Stomach smooth muscle (tissue), 2 donors: ENCODE measurements around the gene SERBP1.

Source experiments
- H3K27ac ChIP-seq: one replicate; pipeline ENCODE4 v1.7.0; 2013; ENCODE audit warnings: mild to moderate bottlenecking, low read length, inconsistent platforms
- H3K27me3 ChIP-seq, 2 donors: one replicate each; pipeline ENCODE4 v1.7.0; 2013; ENCODE audit warnings: low read length in 2 of 2; ENCODE audit not compliant: insufficient read depth in 2 of 2, control insufficient read depth in 1 of 2
- H3K36me3 ChIP-seq, 2 donors: one replicate each; pipeline ENCODE4 v1.7.0; 2013; ENCODE audit warnings: low read length in 2 of 2; ENCODE audit not compliant: control insufficient read depth in 2 of 2, insufficient read depth in 2 of 2
- H3K4me1 ChIP-seq: one replicate; pipeline ENCODE4 v1.7.0; 2013; ENCODE audit warnings: low read length; ENCODE audit not compliant: control insufficient read depth, insufficient read depth
- H3K4me3 ChIP-seq, 2 donors: one replicate each; pipeline ENCODE4 v1.7.0; 2013; ENCODE audit warnings: low read length in 2 of 2
- H3K9ac ChIP-seq, 2 donors: one replicate each; pipeline ENCODE4 v1.7.0; 2013; ENCODE audit warnings: low read length in 2 of 2, mild to moderate bottlenecking in 1 of 2
- H3K9me3 ChIP-seq, 2 donors: one replicate each; pipeline ENCODE4 v1.7.0; 2013; ENCODE audit warnings: low read length in 2 of 2; ENCODE audit not compliant: control insufficient read depth in 2 of 2
- donor health status: healthy.
- donor health status: Pancreatic carcinoma.

SERBP1 gene

DNA sequence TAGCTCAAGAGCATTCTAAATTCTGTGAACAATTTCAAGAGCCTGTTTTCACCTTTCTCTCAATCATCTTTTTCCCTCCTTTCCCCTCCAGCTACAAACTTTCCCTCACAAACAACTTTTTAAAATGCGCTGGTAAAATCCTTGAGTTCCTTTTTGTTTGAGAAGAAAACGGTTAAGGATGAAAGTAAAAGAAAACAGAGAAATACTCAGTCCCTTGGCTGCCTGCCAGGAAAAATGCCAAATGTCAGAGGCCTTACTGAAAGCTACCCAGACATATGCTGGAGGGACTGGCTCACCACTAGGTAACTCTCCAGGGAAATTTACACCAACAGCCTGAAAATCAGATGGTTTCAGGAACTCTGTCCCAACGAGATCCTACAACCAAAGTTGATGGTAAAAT lies 11.0 kb upstream of the SERBP1 start:
- Histone ChIP-seq H3K4me1 (peaks cover 5% of the 10 kb centered on the region), H3K4me3 (no peak overlapping the region), H3K27ac (peak overlapping the region; percentile 41), H3K27me3 (no peaks in the 10 kb centered on the region), H3K9me3 (no peaks in the 10 kb centered on the region), H3K9ac (no peak overlapping the region), H3K36me3 (no peaks in the 10 kb centered on the region)

DNA sequence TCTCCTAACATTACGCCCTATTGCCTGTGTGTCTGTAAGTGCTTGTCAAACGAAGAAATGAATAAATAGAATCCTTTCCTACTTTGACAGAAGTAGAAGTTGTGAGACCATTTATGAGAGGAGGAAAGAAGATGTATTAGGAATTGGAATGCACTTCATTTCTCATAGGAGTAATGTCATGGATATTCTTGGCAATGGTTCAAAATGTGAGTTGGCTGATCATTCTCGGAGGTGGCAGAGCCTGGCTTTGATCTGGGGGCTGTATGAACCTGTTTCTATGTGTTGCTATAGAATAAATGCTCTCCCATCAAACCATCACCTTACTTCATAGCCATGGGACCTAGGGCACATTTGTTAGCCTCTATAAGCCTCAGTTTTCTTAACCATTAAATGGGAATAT lies 10.1 kb upstream of the SERBP1 start:
- Histone ChIP-seq H3K4me3 (no peak overlapping the region), H3K27ac (no peak overlapping the region), H3K9ac (no peak overlapping the region), H3K9me3 (no peaks in the 10 kb centered on the region), H3K4me1 (peaks cover 5% of the 10 kb centered on the region), H3K36me3 (no peaks in the 10 kb centered on the region), H3K27me3 (no peaks in the 10 kb centered on the region)

DNA sequence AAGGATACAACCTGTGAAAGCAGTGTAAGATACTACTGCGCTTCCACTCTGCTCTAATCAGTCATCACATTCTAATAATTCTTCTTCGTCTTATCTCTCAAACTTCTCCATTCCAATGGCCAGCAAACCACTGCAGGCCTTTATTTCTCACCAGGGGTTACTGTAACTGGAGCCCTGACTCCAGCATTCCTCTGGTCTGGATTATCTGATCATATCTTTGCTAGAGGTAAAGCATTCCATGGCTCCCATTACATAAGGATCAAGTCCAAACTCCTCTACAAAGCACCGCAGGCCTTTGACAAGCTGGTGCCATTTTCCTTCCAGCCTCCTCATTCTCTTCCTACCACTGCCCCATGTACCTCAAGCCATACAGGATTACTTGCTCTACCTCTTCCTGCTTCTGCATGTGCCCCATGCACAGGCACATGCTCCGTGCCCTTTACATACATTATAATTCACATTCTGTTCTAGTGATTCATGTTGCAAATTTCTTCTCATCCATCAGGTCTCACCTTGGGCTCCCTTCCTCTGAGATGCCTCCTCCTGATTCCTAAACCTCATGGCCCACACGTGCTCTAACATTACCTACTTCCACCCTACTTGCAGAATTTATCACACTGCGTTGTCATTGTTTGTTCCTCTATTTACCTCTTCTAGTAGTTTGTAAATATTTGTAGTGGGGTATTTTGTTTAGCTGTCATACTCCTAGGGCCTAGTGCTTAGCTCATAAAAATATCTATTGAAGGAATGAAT lies 9.3 kb upstream of the SERBP1 start:
- H3K36me3 ChIP-seq = no peaks in the 10 kb centered on the region
- peaks cover 8% of the 10 kb centered on the region for H3K4me1 ChIP-seq
- H3K27me3 ChIP-seq = no peaks in the 10 kb centered on the region
- no peak overlapping the region for H3K4me3 ChIP-seq
- no peak overlapping the region for H3K9ac ChIP-seq
- H3K27ac ChIP-seq = no peak overlapping the region
- H3K9me3 ChIP-seq = no peaks in the 10 kb centered on the region

DNA sequence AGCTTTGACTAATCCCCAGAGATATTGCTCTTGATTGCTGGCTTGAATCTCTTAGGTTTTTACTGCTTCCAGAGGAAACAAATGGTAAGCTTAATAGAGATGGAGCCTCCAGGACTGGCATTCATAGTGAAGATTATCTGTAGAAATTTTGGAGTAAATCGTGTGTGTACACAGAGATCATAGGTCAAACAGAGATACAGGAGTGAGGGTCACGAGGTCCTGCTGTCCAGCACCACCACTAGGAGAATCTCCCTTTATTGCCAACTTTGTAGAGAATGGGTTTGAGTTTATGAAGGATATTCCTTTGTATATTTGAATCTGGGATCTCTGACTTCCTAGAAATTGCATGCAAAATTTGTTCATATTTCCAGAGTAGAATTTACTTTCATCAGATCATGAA lies 7.8 kb upstream of the SERBP1 start:
- no peaks in the 10 kb centered on the region for H3K9me3 ChIP-seq
- no peaks in the 10 kb centered on the region for H3K36me3 ChIP-seq
- H3K9ac ChIP-seq = no peak overlapping the region
- no peak overlapping the region for H3K4me3 ChIP-seq
- no peaks in the 10 kb centered on the region for H3K27me3 ChIP-seq
- peaks cover 8% of the 10 kb centered on the region for H3K4me1 ChIP-seq
- H3K27ac ChIP-seq = no peak overlapping the region

DNA sequence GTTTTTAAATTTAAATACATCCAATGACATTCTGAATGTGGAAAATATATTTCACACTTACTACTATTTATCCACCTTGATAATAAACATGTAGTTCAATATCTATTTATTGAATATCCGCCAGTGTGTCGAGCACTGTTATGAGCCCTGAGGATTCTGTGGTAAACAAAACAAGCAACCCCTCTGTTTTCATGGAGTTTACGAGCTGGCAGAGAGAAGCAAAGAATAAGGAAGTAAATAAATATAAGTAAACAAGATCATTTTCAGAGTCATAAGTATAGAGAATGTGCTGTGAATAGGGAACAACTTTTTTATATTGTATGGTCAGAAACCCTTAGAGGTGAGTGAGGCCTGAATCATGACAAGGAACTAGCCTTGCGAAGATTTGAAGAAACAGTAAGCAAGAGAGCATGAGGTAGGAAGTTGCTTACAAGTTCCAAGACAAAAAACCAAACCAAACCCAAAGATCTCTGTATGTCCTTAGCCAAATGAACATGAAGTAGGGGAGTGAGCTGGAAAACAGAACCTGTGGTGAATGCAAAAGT lies 6.4 kb upstream of the SERBP1 start:
- H3K4me3 ChIP-seq = no peak overlapping the region
- H3K4me1 ChIP-seq = peaks cover 11% of the 10 kb centered on the region
- H3K27ac ChIP-seq = no peak overlapping the region
- no peak overlapping the region for H3K9ac ChIP-seq
- H3K27me3 ChIP-seq = no peaks in the 10 kb centered on the region
- H3K9me3 ChIP-seq = no peaks in the 10 kb centered on the region
- no peaks in the 10 kb centered on the region for H3K36me3 ChIP-seq

DNA sequence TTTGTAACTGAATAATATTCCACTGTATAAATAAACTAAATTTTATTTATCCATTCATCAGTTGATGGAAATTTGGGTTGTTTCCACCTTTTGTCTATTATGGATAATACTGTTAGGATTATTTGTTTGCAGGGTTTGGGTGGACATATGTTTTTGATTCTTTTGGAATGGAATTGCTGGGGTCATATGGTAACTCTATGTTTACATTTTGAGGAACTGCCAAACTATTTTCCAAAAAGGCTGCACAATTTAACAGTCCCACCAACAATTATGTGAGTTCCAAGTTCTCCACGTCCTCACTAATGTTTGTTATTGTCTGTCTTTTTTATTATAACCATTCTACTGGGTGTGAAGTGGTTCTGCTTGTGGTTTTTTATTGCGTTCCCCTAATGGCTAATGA lies 4.3 kb upstream of the SERBP1 start:
- Histone ChIP-seq H3K4me3 (no peak overlapping the region), H3K27me3 (no peaks in the 10 kb centered on the region), H3K9me3 (no peaks in the 10 kb centered on the region), H3K4me1 (peaks cover 9% of the 10 kb centered on the region), H3K36me3 (no peaks in the 10 kb centered on the region), H3K27ac (no peak overlapping the region), H3K9ac (no peak overlapping the region)

DNA sequence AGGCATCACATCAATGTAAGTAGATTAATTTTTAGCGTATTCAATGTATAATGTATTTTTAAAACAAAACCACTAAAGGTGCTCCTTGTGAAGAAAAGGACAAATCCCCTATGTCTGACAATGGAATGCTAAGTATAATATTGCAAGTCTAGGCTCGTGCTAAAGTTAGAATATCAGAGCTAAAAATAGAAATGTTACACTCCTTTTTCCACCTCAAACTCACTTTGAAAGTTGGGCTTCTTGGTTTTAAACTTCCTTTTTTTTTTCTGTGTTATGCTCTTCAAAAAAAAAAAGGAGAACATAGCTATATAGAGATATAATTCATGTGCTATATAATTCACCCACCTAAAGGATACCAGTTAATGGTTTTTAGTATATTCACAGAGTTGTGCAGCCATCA lies 3.6 kb upstream of the SERBP1 start:
- Histone ChIP-seq H3K9ac (no peak overlapping the region), H3K27ac (no peak overlapping the region), H3K4me1 (peaks cover 9% of the 10 kb centered on the region), H3K27me3 (no peaks in the 10 kb centered on the region), H3K9me3 (no peaks in the 10 kb centered on the region), H3K4me3 (no peak overlapping the region), H3K36me3 (no peaks in the 10 kb centered on the region)

DNA sequence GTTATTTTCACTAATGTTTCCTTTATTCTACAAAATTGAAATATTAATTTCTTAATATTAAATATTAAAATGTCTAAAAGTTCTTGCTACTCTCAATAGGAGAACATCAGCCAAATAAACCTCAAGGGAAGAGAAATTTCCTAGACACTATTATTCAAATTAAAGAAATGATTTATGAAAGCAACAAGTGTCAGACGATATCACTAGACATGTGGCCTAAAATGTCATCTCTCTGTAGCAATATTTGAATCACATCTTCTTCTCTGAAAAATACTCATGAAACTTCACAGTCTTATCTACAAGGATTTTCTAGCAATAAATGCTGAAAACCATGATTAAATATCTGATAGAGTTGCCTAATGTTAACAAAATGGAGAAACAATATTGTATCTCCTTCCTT lies 2.5 kb upstream of the SERBP1 start:
- peaks cover 9% of the 10 kb centered on the region for H3K4me1 ChIP-seq
- H3K9ac ChIP-seq = no peak overlapping the region
- no peak overlapping the region for H3K4me3 ChIP-seq
- no peaks in the 10 kb centered on the region for H3K9me3 ChIP-seq
- no peaks in the 10 kb centered on the region for H3K36me3 ChIP-seq
- H3K27me3 ChIP-seq = no peaks in the 10 kb centered on the region
- no peak overlapping the region for H3K27ac ChIP-seq

DNA sequence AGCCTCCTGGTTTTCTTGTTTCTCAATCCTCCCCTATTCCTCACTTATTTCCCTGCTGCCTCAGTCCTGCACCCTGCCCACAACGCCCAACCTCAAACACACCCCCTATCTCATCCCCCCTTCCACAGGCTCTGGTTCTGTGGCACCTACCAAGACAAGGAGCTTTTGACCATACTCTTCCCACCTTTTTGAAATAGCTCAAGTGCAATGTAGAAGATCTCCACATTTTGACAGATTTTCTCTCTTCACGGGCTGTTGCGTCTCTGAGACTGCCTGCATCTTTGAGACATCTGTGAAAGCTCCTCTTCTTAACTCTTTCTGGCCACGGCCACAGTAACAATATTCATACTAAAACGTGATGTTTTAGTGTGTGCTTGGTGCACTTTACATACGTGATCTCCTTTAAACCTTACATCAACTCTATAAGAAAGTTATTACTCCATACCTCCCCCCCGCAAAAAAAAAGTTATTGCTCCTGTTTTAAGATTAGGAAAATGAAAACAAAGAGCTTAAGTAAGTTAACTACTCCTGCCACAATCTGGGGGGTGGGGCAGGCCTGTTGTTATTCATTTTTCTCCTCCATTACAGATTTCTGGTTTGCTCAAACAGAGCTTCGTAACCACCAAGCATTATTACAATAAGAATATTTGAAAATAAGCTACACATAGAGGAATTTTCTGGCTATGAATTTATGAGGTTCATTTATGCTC lies 1.8 kb upstream of the SERBP1 start:
- Histone ChIP-seq H3K36me3 (no peaks in the 10 kb centered on the region), H3K9ac (peak overlapping the region; percentile 43 to 97), H3K4me1 (peaks cover 9% of the 10 kb centered on the region), H3K4me3 (peak overlapping the region; percentile 93 to 98), H3K27me3 (no peaks in the 10 kb centered on the region), H3K27ac (peak overlapping the region; percentile 88), H3K9me3 (no peaks in the 10 kb centered on the region)

DNA sequence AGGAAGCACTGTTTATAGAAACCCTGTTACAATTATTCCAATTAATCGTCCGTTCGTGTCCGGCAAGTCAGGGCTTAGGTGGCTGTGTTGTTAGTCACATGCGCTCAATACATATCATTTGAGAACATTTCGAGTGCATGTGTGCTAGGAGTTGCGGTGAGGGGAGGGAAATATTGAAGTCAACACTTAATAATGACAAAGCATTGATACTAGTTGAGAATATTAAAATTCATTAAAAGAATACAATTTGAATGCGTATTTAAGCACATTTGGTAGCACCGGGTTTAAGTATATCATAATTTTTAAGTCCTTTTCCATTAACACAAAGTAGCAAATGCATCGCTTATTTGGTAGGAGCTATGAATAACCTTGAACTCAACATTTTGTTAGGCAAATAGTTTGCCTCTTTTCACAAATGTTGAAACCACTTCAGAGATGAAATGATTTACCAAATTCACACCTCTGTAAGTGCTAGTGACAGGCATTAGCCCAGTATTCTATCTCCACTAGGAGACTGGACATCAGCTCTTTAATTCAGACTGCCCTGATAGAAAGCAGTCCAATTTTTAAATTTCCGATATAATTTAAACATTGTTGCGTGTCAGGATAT lies 1.1 kb upstream of the SERBP1 start:
- peak overlapping the region; percentile 88 for H3K27ac ChIP-seq
- H3K4me1 ChIP-seq = peaks cover 9% of the 10 kb centered on the region
- H3K36me3 ChIP-seq = no peaks in the 10 kb centered on the region
- H3K9me3 ChIP-seq = no peaks in the 10 kb centered on the region
- H3K27me3 ChIP-seq = no peaks in the 10 kb centered on the region
- peak overlapping the region; percentile 88 to 97 for H3K9ac ChIP-seq
- H3K4me3 ChIP-seq = peak overlapping the region; percentile 93 to 98
